GM19452 (cell line): Measurements from ENCODE around the gene POPDC3.
"Not testable (repeated sequence)": the region's sequence is repeated elsewhere in the genome, so short reads cannot be mapped to it uniquely, and the experiment has no call there.

Experiments used
- ATAC-seq: cut with Tn5 transposase; IDR thresholded peaks from one replicate; pipeline ENCODE4 v1.9.1; 2021; ENCODE audit not compliant: unreplicated experiment

POPDC3 gene, protein sequence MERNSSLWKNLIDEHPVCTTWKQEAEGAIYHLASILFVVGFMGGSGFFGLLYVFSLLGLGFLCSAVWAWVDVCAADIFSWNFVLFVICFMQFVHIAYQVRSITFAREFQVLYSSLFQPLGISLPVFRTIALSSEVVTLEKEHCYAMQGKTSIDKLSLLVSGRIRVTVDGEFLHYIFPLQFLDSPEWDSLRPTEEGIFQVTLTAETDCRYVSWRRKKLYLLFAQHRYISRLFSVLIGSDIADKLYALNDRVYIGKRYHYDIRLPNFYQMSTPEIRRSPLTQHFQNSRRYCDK

DNA sequence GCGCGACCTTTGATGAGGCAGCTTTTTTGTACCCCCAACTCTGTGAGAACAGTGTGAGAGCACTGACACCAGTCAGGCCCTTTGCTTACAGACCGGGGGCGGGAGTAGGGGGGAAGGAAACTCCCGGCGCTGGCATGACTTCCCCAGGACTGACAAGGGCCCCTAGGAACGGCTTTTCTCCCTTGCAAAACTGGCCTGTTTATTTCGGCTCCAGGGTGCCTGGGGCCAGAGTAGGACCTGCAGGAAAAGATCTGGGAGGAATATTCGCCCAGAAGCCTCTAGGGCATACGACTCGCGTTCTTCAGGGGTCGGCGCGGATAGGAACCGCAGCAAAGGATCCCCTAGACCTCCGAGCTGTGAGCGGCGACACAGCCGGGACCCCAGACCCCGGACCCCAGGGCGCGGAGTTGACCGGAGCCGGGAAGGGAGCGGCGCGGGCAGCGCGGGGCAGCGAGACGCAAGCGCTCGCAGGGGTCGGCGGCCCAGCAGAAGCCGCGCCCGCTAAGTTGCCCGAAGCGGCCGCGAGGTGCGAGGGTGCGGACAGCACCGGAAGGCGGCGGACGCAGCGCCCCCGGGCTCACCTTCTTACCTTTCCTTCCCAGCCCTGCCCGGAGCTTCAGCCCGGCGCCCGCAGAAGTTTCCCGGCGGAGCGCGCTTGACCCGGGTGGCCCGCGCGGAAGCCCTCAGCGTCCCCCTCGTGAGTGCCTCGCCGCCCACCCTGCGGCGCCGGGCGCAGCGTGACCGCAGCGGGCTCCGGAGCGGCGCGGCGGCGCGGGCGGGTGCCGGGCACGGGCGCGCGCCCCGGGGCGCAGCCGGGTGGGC is at the start of gene POPDC3:
Gene POPDC3 (minus strand): TSS at position 771 of the 822 bp plus-strand sequence. CDS start 18,105 bp downstream, outside the sequence.
- no peak for ATAC-seq

DNA sequence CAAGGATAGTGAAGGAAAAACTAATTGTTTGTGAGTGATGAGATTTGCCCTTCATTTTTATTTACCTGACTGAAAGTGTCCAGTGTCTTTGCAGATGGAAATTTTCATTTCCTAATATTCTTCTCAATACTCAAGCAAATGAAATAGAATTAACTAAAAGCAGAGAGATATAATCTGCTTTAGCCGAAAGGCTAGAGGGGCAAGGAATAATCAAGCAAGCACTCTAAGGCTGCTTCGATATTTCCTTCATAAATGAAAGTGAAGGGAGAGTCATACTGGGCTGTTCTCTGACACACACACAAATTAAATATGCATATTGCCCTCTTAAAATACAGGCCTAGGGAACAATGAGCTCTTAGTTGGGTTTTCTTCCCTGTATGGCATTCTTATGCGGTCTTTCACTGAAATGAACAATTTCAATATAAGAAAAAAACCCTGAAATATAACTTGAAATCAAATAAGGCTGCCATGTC is 47.5 kb upstream of the POPDC3 start:
- ATAC-seq = no peak

DNA sequence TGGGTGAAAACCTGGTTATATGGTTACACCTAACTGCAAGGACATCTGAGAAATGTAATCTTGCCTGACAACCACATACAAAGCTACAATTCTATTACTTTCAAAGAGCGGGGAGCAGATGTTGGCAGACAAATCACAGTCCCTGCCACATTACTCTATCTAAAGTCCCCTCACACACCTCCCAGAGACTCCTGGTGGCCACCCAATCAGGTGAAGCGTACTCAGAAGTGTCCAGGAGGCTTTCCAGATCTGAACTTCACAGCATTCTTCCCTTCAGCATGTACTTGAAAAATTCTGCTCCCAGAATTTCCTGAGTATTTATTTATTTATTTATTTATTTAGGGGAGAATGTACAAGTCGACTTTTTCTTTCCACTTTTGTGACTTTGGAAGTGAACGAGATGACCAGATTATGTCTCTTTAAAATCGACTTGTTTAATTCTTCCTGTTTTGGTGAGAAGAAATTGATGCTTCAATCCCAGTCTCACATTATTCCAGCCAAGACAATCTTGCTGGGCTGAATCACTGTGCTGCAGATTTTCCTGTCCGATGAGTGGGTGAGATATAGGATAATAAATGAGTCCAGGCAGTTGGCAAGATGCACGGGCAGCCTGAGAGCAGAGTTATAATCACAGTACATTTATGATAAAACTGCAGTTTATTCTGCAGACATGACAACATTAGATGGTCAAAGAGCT is 46.9 kb upstream of the POPDC3 start:
- no peak for ATAC-seq

DNA sequence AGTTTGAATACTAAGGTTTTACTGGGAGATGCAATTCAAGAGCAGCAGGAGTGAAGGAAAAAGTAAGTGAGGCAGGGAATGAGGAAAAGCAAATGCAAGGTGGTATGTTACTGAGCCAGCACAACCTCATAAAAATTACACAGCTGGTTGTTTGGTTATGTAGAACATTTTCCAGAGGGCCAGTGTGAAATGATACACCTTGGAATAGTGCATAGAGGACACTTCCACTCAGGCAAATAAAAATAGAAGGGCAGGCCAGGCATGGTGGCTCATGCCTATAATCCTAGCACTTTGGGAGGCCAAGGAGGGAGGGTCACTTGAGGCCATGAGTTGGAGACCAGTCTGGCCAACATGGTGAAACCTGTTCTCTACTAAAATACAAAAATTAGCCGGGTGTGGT is 43.4 kb upstream of the POPDC3 start:
- ATAC-seq = no peak

DNA sequence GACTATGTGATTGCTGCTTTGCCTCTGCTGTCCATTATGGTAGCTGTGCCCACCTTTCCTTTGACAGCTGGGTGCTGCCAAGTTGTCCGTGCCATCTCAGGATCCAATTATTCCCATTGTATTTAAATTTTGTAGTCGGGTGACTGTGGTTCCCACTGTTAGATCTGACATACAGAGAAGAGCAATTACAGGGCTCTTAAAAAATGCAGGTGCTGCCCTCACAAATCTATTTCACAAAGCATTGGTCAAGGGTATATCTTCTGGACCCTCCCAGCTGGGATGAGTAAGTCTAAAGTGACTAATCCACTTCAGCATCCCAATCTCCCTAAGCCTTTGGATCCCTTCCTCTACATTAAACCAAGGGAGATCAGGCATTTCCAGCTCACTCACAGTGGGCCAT is 41.4 kb upstream of the POPDC3 start:
- not testable (repeated sequence) for ATAC-seq

DNA sequence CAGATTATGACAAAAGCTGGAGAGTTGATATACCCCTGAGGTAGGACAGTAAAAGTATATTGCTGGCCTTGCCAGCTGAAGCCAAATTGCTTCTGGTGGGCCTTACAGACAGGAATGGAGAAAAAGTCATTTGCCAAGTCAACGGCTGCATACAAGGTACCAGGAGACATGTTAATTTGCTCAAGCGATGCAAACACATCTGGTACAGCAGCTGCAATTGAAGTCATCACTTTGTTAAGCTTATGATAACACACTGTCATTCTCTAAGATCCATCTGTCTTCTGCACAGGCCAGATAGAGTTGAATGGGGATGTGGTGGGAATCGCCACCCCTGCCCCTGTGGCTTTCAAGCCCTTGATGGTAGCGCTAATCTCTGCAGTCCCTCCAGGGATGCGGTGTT is 40.4 kb upstream of the POPDC3 start:
- no peak for ATAC-seq

DNA sequence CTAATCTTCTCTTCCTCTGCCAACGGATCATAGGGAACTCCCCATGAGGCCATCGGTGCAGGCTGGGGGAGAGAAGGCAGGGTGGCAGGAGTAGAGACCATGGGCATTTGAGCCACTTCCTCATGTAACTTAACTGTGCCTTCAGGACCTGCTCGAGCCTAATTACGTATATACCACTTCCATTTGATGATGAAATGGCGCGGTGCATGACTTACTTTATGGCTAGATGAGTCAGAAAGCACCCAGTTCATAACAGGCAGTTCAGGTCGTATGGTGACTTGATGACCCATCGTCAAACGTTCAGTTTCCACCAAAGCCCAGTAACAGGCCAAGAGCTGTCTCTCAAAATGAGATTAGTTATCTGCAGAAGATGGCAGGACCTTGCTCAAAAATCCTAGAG is 39.4 kb upstream of the POPDC3 start:
- not testable (repeated sequence) for ATAC-seq

DNA sequence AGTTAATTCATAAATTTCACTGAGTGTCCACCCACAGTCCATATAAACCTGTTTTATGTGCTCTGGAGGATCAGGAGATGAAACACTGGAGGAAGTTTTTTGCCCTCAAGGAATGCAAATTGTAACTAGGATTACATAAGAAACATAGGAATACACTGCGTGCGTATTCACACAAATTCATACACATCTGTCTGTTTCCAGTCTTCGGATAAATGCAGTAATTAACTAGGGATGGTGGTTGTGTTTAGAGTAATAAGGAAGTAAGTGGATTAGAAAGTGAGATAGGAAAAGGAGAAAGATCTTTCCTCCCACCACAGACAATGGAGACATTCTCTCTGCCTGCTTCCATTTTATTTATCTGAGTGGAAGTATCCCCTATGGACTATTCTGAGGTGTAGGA is 35.7 kb upstream of the POPDC3 start:
- no peak for ATAC-seq

DNA sequence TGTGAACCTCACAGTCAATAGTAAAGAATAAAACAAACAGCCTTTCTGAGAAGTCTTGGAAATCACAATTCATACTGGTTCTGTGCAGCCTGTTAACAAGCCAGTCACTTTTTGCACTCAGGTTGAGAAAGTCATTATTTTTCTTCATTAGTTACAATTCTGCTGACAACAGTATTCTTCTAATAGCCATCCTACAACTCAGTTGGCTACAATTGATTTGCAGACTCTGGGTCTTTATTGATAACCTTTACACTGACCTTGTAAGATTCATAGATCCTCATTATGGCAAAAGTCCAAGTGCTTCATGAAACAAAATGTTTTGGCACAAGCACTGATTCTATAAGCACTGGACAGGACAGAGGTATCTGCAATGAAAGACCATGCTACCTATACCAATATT is 34.9 kb upstream of the POPDC3 start:
- no peak for ATAC-seq

DNA sequence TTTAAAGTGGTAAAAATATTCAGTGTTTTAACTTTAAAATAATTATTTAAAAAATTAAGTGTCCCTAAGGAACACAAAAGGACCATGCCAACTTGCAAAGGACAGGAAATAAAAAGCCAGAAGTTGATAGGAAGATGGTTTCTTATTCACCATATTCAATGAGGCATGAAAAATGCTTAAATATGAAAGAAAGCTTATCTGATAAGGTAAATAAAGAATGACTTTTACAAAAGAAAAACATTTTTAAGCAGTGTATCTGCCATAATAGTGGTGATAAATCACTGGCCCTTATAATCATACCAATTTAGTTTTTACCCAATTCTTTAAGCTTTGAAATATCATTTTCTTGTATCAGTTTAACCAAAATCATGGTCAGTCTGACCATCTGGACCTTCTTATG is 33.5 kb upstream of the POPDC3 start:
- ATAC-seq = no peak

DNA sequence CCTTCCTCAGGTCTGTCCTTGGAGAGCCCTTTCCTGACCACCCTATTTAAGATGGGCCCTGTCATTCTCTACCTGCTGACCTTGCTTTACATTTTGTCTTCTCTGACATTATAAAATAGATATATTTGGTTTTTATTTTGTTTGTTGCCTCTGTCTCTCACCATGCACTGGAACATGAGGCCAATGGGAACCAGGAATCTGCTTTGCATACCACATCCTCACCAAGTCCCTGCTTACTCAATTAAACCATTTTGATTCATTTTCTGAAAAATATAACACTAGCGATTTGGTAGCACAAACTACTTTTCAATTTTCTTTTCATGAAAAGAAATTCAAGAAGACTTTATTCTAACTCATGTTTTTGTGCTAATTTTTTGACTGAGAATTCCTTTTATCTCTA is 32.8 kb upstream of the POPDC3 start:
- ATAC-seq = no peak

DNA sequence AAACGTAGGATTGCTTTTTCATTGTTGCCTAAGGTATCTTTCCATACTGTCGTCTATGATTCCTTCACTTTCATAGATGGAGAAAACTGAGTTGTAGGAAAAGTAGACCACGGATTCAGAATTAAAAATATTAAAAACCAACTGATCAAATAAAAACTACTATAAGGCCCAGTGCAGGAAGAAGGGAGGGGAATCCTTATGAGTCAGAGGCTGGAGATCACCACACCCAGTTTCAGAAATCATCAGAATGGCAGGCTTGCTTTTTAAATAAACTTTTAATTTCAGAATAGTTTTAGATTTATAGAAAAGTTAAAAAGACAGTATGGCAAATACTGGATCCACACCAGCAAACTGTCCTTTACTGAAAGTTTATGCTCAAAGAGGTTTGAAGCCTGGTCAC is 32.0 kb upstream of the POPDC3 start:
- ATAC-seq = no peak

DNA sequence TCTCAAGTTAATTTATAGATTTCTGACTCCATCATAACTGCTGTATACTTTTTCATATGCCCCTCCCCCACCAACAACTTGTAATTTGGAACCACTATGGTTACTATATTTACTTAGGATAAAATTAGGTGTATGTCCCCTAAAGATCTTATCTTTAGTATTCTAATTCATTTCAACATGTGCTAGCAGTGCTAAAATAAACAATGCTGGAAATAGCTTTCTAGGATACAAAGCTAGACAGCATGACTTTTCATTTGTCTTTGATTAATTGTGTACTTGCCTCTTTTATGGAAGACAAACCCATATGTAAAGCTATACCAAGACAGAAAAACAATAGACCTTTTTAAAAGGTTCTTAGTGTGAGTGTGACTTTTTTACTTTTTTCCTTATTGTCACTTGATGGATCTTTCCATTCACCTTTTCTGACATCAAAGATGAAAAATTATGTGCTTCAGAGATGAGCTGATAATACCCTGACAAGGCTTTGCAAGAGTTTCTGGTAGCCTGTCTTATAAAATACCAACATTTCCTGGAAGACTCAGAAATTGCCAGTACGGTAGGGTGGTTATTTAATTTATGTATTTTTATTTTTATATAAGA is 31.2 kb upstream of the POPDC3 start:
- ATAC-seq = no peak

DNA sequence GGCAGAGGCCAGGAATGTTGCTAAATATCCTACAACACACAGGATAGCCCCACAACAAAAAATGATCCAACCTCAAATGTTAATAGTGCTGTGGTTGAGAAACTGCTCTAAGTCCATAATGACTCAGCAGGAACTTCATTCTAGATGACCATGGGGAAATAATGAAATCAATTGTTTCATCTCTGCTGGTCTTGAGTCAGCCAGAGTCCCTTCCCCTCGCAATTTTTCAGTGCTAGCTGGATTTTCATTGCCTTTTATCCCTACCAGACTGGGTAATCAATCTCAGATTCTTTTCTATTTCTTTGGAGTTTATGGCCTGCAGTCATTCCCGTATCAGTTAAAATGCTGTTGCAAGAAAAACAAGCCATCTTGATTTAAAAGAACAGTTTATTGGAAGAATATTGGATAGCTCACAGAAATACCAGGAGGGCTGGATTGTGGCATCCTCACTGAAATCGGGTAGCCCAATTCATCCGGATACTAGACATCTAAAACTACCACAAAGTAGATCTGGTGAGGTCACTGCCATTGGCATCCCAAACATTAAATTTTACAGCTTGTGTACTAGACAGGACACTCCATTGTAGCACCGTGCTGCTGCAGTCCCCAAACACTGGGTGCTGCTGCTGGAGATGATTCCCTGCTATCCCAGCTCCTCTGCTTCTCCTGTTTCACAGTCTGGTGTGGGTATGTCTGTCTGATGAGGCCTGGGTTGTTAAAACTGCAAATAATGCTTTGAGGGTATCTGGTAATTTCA is 30.3 kb upstream of the POPDC3 start:
- no peak for ATAC-seq

DNA sequence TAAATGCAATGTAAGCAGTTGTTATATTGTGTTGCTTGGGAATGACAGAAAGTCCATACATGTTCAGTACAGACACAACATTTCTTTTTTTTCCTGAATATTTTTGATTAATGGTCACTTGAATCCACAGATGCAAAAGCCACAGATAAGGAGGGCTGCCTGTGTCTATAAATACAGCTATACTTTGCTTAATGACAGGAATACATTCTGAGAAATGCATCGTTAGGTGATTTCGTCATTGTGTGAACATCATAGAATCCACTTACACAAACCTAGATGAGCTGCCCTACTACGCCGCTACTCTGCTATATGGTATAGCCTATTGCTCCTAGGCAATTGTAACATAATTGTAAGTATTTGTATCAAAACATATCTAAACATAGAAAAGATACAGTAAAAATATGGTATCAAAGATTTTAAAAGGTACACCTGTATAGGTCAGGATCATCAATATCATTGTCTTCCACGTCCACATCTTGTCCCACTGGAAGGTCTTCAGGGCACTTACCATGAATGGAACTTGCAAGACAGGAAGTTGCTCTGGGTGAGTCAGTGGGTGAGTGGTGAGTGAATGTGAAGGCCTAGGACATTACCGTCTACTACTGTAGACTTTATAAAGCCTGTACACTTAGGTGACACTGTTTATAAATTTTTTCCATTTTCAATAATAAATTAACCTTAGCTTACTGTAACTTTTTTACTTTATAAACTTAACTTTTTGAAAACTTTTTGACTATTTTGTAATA is 27.9 kb upstream of the POPDC3 start:
- ATAC-seq = no peak

DNA sequence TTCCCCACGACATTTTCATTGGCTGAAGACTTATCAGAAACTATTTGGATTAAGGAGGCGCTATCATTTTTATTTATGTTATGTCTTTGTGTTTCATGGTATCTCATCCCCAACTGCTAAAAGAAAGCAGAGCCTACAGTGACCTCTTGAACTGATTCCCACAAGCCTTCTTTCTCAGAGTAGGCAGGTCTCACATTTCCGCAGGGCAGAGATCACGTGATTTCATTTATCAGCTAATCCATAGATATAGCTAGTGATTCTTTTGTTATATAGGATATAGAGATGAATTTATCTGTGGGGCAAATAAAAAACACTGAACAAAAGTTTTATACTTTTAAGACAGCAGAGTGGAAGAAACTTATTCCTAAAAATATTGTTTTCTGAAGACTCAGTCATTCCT is 25.0 kb upstream of the POPDC3 start:
- ATAC-seq = no peak

DNA sequence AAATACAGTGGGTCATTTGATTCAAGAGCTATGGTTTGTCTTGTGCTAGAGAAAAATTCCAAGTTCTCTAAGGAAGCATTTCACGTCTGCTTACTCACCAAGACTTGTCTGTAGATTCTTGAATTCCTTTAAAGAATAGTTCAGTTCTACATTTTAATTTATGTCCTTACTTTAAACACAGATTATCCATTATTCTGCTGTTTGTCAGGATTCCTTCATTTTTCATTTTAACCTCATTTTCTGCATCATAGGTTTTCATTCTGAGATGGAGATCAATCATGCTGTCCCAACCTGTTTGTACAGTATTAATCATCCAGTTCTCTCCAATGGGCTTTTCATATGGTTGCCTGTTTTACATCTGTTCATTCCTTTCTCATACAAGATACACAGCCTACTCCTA is 24.5 kb upstream of the POPDC3 start:
- ATAC-seq = no peak

DNA sequence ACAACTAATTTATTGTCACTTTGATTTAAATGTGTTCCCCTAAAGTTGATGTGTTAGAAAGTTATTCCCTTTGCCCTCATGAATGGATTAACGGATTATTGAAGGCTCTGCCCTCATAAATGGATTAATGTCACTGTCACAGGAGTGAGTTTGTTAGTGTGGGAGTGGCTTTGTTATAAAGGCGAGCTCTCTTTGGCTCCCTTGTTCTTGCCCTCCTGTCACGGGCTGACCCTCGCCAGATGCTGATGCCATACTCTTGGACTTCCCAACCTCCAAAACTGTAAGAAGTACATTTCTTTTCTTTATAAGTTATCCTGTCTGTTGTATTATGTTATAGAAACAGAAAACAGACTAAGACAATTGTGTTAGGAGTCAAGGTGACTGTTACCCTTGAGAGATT is 22.7 kb upstream of the POPDC3 start:
- no peak for ATAC-seq

DNA sequence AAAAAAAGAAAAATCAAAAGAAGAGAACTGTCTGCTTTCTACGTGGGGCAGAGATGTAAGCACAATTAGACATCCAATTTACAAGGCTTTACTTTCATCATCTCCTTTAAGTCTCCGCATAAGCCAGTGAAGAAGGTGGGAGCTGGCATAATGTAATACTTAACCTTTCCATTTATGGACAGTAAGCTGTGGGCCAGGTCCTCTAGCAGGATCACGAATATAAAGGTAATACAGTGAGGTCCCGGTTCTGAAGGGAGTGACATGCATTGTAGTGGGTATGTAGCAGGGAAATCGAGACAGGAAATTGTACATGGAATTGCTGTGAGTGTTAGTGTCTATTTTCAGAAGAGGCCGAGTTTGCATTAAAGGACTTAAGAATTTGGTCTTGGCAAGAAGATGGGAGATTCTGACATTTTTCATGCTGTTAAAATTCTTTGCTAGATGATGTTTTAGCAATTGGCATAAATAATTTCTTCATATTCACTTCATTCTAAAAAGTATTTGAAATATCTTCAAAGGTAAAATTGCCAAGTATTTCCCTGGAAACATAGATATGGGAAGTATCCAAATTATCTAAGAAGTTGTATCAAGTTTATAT is 20.4 kb upstream of the POPDC3 start:
- no peak for ATAC-seq

DNA sequence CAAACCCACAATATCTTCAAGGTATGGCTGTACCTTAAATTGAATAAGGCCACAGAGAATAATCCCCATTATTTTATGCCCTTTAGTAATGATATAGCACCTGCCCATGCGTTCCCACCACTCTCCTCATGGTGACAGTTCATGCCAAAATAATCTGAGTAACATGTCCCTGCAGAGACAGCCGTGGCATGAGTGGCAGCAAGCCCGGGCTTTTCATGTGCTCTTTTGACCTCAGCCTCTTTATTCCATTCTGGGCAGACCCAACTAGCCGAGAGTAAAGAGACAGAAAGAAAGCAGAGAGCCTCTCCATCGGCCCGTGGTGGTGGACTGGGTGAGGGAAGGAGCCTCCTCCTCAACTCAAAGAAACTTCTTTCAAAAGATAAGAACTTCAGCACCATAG is 19.9 kb upstream of the POPDC3 start:
- no peak for ATAC-seq
